HEK293 (cell line): Measurements from ENCODE around the gene NFATC1.

Source experiments
- CTCF ChIA-PET: fragments of 350-600 bp; formaldehyde crosslinking; extraction: SDS; loops from one replicate; lab custom pipeline; 2021; ENCODE audit warnings: antibody characterized with exemption; lab: Yijun Ruan, JAX
- POLR2A ChIA-PET: fragments of 300-600 bp; formaldehyde crosslinking; extraction: SDS; loops from one replicate; lab custom pipeline; 2020; ENCODE audit warnings: antibody characterized with exemption, inconsistent platforms; lab: Yijun Ruan, JAX
- H3K27ac ChIP-seq: fragments of 200-500 bp; sonication (Bioruptor generic); 2 replicates; pipeline ENCODE4 v1.5.1; 2014; ENCODE audit warnings: low read depth, low read length, control low read depth, inconsistent platforms; ENCODE audit errors: extremely low read depth
- H3K36me3 ChIP-seq, 2 experiments: fragments of 200-500 bp in 1 of 2; sonication (Bioruptor generic) in 1 of 2; 1 replicate in 1 of 2; 2 replicates in 1 of 2; pipeline ENCODE4 v1.5.1; 2014 to 2017; ENCODE audit warnings: inconsistent platforms in 2 of 2, low read length in 2 of 2; ENCODE audit not compliant: control insufficient read depth in 2 of 2, insufficient read depth in 1 of 2
- H3K4me1 ChIP-seq: fragments of 200-500 bp; sonication (Bioruptor generic); 2 replicates; pipeline ENCODE4 v1.5.1; 2014; ENCODE audit warnings: mild to moderate bottlenecking, low read length, inconsistent platforms; ENCODE audit not compliant: control insufficient read depth, insufficient read depth
- H3K4me3 ChIP-seq: 2 replicates; pipeline ENCODE4 v1.5.1; 2011; ENCODE audit warnings: low read depth, mild to moderate bottlenecking, control low read depth, low read length, moderate library complexity
- H3K9me3 ChIP-seq: fragments of 200-500 bp; sonication (Bioruptor generic); 2 replicates; pipeline ENCODE4 v1.5.1; 2014; ENCODE audit warnings: low read depth, low read length, inconsistent platforms; ENCODE audit not compliant: control insufficient read depth, insufficient read depth
- ELK4 ChIP-seq: IDR thresholded peaks from 2 replicates; pipeline ENCODE4 v1.6.1; 2011; ENCODE audit warnings: mild to moderate bottlenecking, low read depth, low read length, borderline replicate concordance
- GLI4 ChIP-seq: fragments of 450-650 bp; formaldehyde crosslinking; IDR thresholded peaks from 2 replicates; pipeline ENCODE4 v1.5.1; 2016; ENCODE audit warnings: missing biosample characterization, missing genetic modification characterization
- PRDM4 ChIP-seq: fragments of 450-650 bp; formaldehyde crosslinking; IDR thresholded peaks from 2 replicates; pipeline ENCODE4 v1.5.1; 2017; ENCODE audit warnings: missing biosample characterization, missing genetic modification characterization
- ZBTB48 ChIP-seq: fragments of 450-650 bp; formaldehyde crosslinking; IDR thresholded peaks from 2 replicates; pipeline ENCODE4 v1.5.1; 2016; ENCODE audit warnings: missing biosample characterization, missing genetic modification characterization
- ZFP3 ChIP-seq: fragments of 450-650 bp; formaldehyde crosslinking; IDR thresholded peaks from 2 replicates; pipeline ENCODE4 v1.5.1; 2016; ENCODE audit warnings: low read depth, missing biosample characterization, missing genetic modification characterization
- ZFP41 ChIP-seq: fragments of 450-650 bp; formaldehyde crosslinking; IDR thresholded peaks from 2 replicates; pipeline ENCODE4 v1.5.1; 2016; ENCODE audit warnings: missing biosample characterization, missing genetic modification characterization, borderline replicate concordance
- ZNF146 ChIP-seq: fragments of 450-650 bp; formaldehyde crosslinking; IDR thresholded peaks from 2 replicates; pipeline ENCODE4 v1.5.1; 2016; ENCODE audit warnings: missing biosample characterization, missing genetic modification characterization
- ZNF18 ChIP-seq: fragments of 450-650 bp; formaldehyde crosslinking; IDR thresholded peaks from 2 replicates; pipeline ENCODE4 v1.5.1; 2016; ENCODE audit warnings: missing biosample characterization, missing genetic modification characterization
- ZNF202 ChIP-seq: fragments of 450-650 bp; formaldehyde crosslinking; IDR thresholded peaks from 2 replicates; pipeline ENCODE4 v1.5.1; 2016; ENCODE audit warnings: missing biosample characterization, missing genetic modification characterization, borderline replicate concordance
- ZNF24 ChIP-seq: fragments of 450-650 bp; formaldehyde crosslinking; IDR thresholded peaks from 2 replicates; pipeline ENCODE4 v1.5.1; 2016; ENCODE audit warnings: missing biosample characterization, missing genetic modification characterization
- ZNF280D ChIP-seq: fragments of 450-650 bp; formaldehyde crosslinking; IDR thresholded peaks from 2 replicates; pipeline ENCODE4 v1.5.1; 2016; ENCODE audit warnings: missing biosample characterization, missing genetic modification characterization
- ZNF354C ChIP-seq: fragments of 450-650 bp; formaldehyde crosslinking; IDR thresholded peaks from 2 replicates; pipeline ENCODE4 v1.5.1; 2016; ENCODE audit warnings: missing biosample characterization, missing genetic modification characterization, low read depth, borderline replicate concordance
- ZNF366 ChIP-seq: fragments of 450-650 bp; formaldehyde crosslinking; conservative IDR thresholded peaks from 2 replicates; pipeline ENCODE4 v1.5.1; 2016; ENCODE audit warnings: missing biosample characterization, missing genetic modification characterization
- ZNF394 ChIP-seq: fragments of 450-650 bp; formaldehyde crosslinking; IDR thresholded peaks from 2 replicates; pipeline ENCODE4 v1.5.1; 2016; ENCODE audit warnings: missing biosample characterization, missing genetic modification characterization, mild to moderate bottlenecking, moderate library complexity, borderline replicate concordance
- ZNF433 ChIP-seq: fragments of 450-650 bp; formaldehyde crosslinking; IDR thresholded peaks from 2 replicates; pipeline ENCODE4 v1.5.1; 2016; ENCODE audit warnings: missing biosample characterization, missing genetic modification characterization, low read depth
- ZNF510 ChIP-seq: fragments of 450-650 bp; formaldehyde crosslinking; IDR thresholded peaks from 2 replicates; pipeline ENCODE4 v1.5.1; 2018; ENCODE audit warnings: mild to moderate bottlenecking, missing genetic modification characterization, missing biosample characterization; ENCODE audit not compliant: insufficient replicate concordance
- ZNF514 ChIP-seq: fragments of 450-650 bp; formaldehyde crosslinking; IDR thresholded peaks from 2 replicates; pipeline ENCODE4 v1.5.1; 2016; ENCODE audit warnings: missing biosample characterization, missing genetic modification characterization
- ZNF529 ChIP-seq: fragments of 450-650 bp; formaldehyde crosslinking; IDR thresholded peaks from 2 replicates; pipeline ENCODE4 v1.5.1; 2017; ENCODE audit warnings: missing genetic modification characterization, missing biosample characterization; ENCODE audit not compliant: insufficient replicate concordance
- ZNF610 ChIP-seq: fragments of 450-650 bp; formaldehyde crosslinking; IDR thresholded peaks from 2 replicates; pipeline ENCODE4 v1.5.1; 2016; ENCODE audit warnings: missing biosample characterization, missing genetic modification characterization, borderline replicate concordance
- ZNF677 ChIP-seq: fragments of 450-650 bp; IDR thresholded peaks from 2 replicates; pipeline ENCODE4 v1.5.0; 2018; ENCODE audit warnings: missing biosample characterization, mild to moderate bottlenecking, missing genetic modification characterization, moderate library complexity
- ZNF704 ChIP-seq: fragments of 450-650 bp; formaldehyde crosslinking; IDR thresholded peaks from 2 replicates; pipeline ENCODE4 v1.5.1; 2016; ENCODE audit warnings: missing biosample characterization, missing genetic modification characterization
- ZNF747 ChIP-seq: fragments of 450-650 bp; formaldehyde crosslinking; IDR thresholded peaks from 2 replicates; pipeline ENCODE4 v1.5.1; 2016; ENCODE audit warnings: missing biosample characterization, missing genetic modification characterization
- ZNF777 ChIP-seq: fragments of 450-650 bp; formaldehyde crosslinking; IDR thresholded peaks from 2 replicates; pipeline ENCODE4 v1.5.1; 2017; ENCODE audit warnings: missing biosample characterization, missing genetic modification characterization, borderline replicate concordance
- ZNF792 ChIP-seq: fragments of 450-650 bp; formaldehyde crosslinking; IDR thresholded peaks from 2 replicates; pipeline ENCODE4 v1.5.1; 2016; ENCODE audit warnings: missing biosample characterization, missing genetic modification characterization
- ZNF843 ChIP-seq: fragments of 450-650 bp; formaldehyde crosslinking; IDR thresholded peaks from 2 replicates; pipeline ENCODE4 v1.5.1; 2016; ENCODE audit warnings: missing biosample characterization, missing genetic modification characterization

Gene NFATC1

GRCh38 chr18:79471046-79471445, 75.3 kb downstream of the NFATC1 start (continued):
- no peak for TF ChIP-seq ZNF18 (tag by site-specific recombination)
- no peak for TF ChIP-seq ZNF792 (tag by site-specific recombination)
- TF ChIP-seq ZNF777 (tag by site-specific recombination): no peak
- no peak for TF ChIP-seq ZNF394
- TF ChIP-seq, all 188 proteins: peak for 0

GRCh38 chr18:79471597-79471996, 75.9 kb downstream of the NFATC1 start:
- no peaks in the 10 kb centered on the region for H3K4me1 ChIP-seq
- H3K36me3 ChIP-seq: peaks cover 0 to 16% of the 10 kb centered on the region in 2 experiments; a peak in 1 of 3 replicates
- no peak overlapping the region for H3K4me3 ChIP-seq
- H3K9me3 ChIP-seq: no peaks in the 10 kb centered on the region
- TF ChIP-seq ZNF366 (tag by site-specific recombination): no peak
- no peak for TF ChIP-seq ZNF704 (tag by site-specific recombination)
- TF ChIP-seq ZFP3: no peak
- no peak for TF ChIP-seq ZNF510
- TF ChIP-seq ZNF280D (tag by site-specific recombination): no peak
- no peak for TF ChIP-seq ZNF24 (tag by site-specific recombination)
- no peak for TF ChIP-seq ZNF529 (tag by site-specific recombination)
- no peak for TF ChIP-seq ZNF843 (tag by site-specific recombination)
- TF ChIP-seq ZNF514 (tag by site-specific recombination): no peak
- TF ChIP-seq ZNF202: no peak
- no peak for TF ChIP-seq ZNF354C (tag by site-specific recombination)
- TF ChIP-seq ELK4: no peak
- no peak for TF ChIP-seq ZFP41 (tag by site-specific recombination)
- no peak overlapping the region for H3K27ac ChIP-seq
- POLR2A ChIA-PET: no interaction called here
- CTCF ChIA-PET: interaction anchor here (1.8 kb wide), 1 partner anchor 91 kb away, joined by 4 read pairs; no protein-coding TSS in a partner anchor

GRCh38 chr18:79472176-79472575, 76.4 kb downstream of the NFATC1 start:
- no peaks in the 10 kb centered on the region for H3K4me1 ChIP-seq
- POLR2A ChIA-PET: interaction anchor here (0.6 kb wide), 1 partner anchor 26 kb away, joined by 3 read pairs; no protein-coding TSS in a partner anchor
- CTCF ChIA-PET: interaction anchor here (1.8 kb wide), 1 partner anchor 92 kb away, joined by 4 read pairs; no protein-coding TSS in a partner anchor
- H3K9me3 ChIP-seq: no peaks in the 10 kb centered on the region
- H3K36me3 ChIP-seq: peaks cover 0 to 16% of the 10 kb centered on the region in 2 experiments; a peak in 1 of 3 replicates
- no peak overlapping the region for H3K27ac ChIP-seq
- H3K4me3 ChIP-seq: no peak overlapping the region
- no peak for TF ChIP-seq ZNF747 (tag by site-specific recombination)
- no peak for TF ChIP-seq PRDM4
- no peak for TF ChIP-seq ZBTB48
- TF ChIP-seq ZNF677 (tag by site-specific recombination): no peak
- no peak for TF ChIP-seq ZNF610 (tag by site-specific recombination)
- TF ChIP-seq ZFP41 (tag by site-specific recombination): no peak
- no peak for TF ChIP-seq GLI4 (tag by site-specific recombination)
- TF ChIP-seq ZNF146 (tag by site-specific recombination): no peak
- TF ChIP-seq ZNF24 (tag by site-specific recombination): no peak
- no peak for TF ChIP-seq ZNF433 (tag by site-specific recombination)
